NCI-H748 (cell line): ENCODE measurements around the gene EIF6.
"Not testable (repeated sequence)": the region's sequence is repeated elsewhere in the genome, so short reads cannot be mapped to it uniquely, and the experiment has no call there.

ENCODE experiments used
- DNase-seq: peaks from one replicate; lab custom pipeline; 2025; ENCODE audit not compliant: unreplicated experiment; lab: John Stamatoyannopoulos, UW

EIF6 gene

GRCh38 chr20:35262731-35263531 is 21.6 kb downstream of the EIF6 start:
- not testable (repeated sequence) for DNase-seq

DNA sequence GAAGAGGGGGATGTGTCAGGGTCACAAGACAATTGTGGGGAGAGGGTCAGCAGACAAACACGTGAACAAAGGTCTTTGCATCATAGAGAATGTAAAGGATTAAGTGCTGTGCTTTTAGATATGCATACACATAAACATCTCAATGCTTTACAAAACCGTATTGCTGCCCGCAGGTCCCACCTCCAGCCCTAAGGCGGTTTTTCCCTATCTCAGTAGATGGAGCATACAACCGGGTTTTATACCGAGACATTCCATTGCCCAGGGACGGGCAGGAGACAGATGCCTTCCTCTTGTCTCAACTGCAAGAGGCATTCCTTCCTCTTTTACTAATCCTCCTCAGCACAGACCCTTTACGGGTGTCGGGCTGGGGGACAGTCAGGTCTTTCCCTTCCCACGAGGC is 22.3 kb downstream of the EIF6 start:
- not testable (repeated sequence) for DNase-seq

- no peak for DNase-seq
Observed at GRCh38 chr20:35260426-35260825, 24.1 kb downstream of the EIF6 start.

DNA sequence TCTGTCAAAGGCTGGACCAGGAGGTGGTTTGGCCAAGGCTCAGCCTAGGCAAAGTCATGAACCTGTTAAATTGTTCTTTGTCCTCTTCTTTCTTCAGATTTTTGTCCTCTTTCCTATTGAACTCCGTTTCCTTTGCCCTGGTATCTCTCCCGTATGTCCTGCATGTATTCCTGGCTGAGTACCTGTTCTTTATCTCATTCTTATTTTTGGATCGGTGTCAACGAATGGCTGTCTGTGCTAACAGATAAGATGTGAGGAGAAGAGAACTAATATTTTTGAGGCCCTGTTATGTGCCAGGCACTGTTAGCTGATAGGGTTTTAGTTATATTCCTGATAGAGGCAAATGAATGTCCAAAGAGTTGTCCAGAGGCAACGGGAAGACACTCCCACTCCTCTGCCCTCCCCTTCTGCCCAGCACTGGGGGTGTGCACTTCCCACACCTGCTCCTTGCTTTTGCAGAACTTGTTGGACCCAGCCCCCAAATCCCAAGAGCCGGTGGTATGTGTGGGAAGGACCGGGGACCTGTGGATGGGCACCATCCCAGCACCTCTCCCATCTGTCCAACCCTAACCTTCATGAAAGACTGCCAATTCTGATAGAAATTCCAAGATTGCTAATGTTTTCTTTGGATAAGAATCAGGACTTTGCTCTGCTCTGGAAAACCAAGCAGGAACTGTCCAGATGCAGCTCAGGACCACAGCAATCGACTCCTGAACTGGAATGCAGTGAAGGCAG is 27.2 kb downstream of the EIF6 start:
- DNase-seq, result no peak

DNA sequence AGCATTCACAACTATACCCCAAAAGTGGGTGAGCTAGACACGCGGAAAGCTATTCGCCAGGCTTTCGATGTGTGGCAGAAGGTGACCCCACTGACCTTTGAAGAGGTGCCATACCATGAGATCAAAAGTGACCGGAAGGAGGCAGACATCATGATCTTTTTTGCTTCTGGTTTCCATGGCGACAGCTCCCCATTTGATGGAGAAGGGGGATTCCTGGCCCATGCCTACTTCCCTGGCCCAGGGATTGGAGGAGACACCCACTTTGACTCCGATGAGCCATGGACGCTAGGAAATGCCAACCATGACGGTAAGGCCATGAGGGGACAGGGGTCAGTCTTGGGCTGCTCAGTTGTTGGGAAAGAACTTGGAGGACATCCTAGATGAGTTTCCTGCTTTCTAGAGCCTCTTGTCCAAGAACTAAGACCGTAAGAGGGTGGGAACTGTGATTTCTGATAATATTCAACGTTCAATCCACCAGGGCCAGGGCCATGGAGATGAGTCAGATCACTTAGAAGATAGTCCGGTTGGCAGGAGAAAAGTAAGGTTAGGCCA is 30.0 kb downstream of the EIF6 start:
- DNase-seq, result no peak

- DNase-seq, result no peak
Observed at GRCh38 chr20:35253010-35253409, 31.6 kb downstream of the EIF6 start.

GRCh38 chr20:35252598-35252997 is 32.0 kb downstream of the EIF6 start:
- DNase-seq, result not testable (repeated sequence)

DNA sequence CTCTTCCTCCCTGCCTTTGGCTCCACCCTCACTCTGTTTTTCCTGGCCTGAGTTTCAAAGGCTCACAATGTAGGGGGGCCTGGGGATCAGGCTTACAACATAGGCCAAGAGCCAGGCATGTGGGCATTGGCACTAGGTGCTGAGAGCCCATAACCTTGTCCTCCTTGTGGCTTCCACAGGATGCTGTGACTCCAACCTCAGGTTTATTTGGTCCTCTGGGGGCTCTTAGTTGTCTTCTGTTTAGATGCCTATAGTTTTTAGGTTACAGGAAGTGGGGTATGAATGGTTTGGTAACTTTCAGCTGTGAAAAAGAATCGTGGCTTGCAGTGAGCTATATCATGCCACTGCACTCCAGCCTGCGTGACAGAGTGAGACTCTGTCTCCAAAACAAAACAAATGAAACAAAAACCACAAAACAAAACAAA is 32.5 kb downstream of the EIF6 start:
- no peak for DNase-seq

DNA sequence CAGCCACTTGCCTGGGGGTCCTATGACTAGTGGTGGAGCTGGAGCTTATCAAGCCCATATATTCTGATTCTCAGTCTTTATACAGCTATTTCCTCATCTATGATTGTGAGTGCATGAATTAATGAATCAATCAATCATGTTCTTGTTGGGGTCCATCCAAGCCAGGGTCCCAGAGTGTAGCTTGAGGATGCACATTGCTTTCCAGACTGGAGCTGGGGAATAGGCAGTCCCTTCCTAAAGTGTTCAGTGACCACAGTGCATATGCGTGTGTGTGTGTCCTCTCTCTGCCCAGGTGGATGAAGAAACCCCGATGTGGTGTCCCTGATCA is 33.0 kb downstream of the EIF6 start:
- no peak for DNase-seq

GRCh38 chr20:35248641-35249475 is 35.7 kb downstream of the EIF6 start:
- no peak for DNase-seq

DNA sequence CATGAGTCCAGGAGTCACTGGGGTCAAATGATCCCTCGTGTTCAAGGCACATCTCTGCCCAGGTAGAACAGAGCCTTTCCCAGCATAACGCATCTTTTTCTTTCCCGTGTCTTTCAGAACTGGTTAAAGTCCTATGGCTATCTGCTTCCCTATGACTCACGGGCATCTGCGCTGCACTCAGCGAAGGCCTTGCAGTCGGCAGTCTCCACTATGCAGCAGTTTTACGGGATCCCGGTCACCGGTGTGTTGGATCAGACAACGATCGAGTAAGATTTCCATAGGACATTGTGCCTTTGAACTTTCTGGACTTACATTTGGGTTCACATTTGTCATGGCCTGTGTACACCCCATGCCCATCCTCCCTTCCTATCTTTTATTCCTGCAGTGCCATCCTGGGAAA is 37.8 kb downstream of the EIF6 start:
- no peak for DNase-seq

DNA sequence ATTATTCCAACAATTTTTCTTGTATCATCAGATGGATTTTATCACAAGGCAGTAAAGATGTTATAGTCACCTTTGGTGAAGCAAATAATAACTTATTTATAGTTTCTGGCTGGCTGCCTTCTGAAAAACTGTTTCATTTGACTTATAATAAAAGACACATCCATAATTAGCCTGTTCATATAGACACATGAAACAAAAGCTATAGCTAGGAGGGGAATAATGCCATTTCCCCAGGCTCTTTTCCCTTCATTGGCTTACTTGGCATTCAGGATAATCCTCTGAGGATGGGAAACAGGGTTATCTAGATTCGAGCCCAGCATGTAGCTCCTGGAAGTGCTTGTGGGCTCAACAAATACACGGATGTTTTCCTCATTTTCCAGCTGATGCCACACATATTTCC is 40.6 kb downstream of the EIF6 start:
- DNase-seq, result no peak

DNA sequence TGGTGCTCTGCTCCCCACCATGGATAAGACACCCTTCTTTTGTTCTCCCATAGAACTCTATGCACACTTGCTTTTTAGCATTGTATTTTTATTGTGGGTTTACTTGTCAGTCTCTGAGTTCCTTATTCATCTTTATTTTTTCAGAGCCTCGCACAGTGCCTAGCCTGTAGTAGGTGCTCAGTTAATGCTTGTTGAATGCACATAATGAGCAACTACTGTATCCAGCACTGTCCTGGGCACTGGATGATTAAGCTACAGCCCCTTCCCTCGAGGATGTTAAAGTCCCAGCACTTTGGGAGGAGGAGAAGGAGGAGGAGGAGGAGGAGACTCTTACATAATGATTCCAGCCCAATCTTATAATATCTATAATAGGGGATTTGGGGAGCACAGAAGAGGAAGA is 41.3 kb downstream of the EIF6 start:
- DNase-seq, result no peak

- DNase-seq, result no peak
Observed at GRCh38 chr20:35240811-35241293, 43.7 kb downstream of the EIF6 start.

DNA sequence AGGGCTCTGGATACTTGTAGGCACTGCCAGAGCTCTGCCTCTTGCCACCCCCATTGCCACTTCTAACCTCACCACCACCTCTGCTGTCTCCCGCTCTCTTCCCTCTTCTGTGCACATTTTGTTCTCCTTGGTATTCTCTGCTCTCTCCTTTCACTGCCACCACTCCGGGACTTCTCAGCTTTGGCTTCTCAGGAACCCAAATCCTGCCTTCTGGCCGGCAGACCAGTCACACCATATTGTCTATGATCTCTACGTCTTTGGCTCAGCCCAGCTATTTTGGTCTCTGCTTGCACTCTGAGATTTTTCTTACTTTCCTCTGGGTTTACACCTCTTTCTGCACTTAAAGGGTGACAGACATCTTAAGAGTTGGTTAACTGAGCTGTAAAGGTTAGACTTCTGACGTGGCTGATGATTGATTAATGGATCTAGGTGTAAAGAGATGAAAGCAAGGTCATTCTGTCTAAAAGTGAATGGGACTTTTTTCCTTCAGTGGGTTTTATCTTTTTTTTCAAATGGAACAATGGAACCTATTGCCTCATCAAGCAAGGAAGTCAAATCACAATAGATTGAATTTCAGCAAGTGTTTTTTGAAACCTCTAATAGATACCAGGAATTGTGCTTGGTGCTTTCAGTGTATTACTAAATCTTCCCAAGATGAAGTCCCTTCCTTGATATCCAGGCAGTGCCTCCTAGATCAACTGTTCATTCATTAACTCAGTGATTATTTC is 44.3 kb downstream of the EIF6 start:
- DNase-seq, result no peak

- no peak for DNase-seq
Observed at GRCh38 chr20:35238735-35239134, 45.8 kb downstream of the EIF6 start.

DNA sequence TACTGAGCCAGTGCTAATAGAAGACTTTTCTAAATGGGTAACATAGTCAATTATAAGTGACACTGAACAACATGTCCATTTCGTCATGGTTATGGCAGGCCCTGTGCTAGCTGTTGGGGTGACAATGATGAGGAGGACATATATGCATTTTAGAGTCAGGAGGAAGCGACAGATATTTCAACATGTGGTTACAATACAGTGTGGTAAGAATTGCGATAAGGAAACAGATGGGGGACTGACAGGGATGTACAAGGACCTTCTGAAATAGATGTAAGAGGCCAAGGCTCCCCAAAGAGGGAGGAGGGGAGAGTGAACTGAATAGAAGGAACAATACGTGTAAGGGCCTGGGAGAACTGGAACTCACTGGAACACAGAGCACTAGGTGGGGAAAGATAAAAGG is 46.4 kb downstream of the EIF6 start:
- DNase-seq, result no peak

DNA sequence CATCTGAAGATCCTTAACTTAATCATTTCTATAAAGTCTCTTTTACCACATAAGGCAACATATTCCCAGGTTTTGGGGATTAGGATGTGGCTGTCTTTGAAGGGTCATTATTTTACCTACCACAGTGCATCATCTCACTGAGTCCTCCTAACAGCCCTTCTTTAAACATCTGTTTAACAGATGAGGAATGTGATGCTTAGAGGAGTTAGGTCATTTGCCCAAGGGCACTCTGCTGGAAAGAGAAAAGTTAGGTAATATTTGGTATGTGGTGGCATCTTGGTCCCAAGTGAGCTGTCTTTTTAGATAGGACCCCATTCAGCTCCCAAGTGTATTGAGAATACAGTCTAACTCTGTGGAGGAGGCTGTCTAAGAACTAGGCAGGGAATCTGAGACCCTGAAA is 47.1 kb downstream of the EIF6 start:
- no peak for DNase-seq

DNA sequence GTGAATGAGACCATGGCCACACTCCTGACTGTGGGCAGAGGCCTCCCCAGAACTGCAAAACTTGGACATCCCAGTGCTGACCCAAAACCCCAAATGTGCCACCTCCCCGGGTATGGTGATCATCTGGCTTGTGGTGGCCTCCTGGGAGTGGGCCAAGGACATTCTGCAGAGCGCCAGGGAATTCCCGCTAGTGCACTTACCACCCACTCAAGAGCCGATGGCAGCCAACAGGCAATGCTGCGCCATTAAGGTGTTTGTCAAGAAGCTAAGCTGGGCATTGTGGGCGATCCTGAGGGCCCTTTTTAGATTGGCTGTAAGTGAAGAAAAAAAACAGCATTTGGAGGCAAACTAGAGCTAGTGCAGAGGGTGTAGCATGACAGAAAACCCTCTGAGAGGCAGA is 48.7 kb downstream of the EIF6 start:
- DNase-seq, result no peak

- DNase-seq, result no peak
Observed at GRCh38 chr20:35232575-35232974, 52.0 kb downstream of the EIF6 start.
